ENCODE results near the gene TSKS.

Gene TSKS, protein sequence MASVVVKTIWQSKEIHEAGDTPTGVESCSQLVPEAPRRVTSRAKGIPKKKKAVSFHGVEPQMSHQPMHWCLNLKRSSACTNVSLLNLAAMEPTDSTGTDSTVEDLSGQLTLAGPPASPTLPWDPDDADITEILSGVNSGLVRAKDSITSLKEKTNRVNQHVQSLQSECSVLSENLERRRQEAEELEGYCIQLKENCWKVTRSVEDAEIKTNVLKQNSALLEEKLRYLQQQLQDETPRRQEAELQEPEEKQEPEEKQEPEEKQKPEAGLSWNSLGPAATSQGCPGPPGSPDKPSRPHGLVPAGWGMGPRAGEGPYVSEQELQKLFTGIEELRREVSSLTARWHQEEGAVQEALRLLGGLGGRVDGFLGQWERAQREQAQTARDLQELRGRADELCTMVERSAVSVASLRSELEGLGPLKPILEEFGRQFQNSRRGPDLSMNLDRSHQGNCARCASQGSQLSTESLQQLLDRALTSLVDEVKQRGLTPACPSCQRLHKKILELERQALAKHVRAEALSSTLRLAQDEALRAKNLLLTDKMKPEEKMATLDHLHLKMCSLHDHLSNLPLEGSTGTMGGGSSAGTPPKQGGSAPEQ

DNA sequence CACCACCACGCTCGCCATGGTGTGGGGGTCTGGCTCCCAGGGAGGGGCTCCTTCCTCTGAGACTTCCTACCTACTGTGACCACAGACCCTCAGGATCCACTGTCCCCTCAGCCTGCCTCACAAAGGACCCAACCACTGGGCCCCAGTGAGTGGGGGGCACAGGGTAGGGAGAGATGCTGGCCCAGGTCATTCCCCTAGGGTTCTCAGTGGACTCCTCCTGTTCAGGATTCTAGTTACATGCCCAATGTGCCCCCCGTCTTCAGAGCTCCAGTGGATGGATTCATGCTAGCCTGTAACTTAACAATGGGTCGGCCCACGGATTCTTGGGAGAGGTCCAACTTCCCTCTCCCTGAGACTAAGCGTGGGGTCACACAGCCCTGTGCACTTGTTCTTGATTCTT, at the start of gene TSKS:
TSKS (minus strand) TSS at position 77 of the 400 bp plus-strand sequence; CDS start at position 18, 59 bp downstream.
- no peak within 1 kb of the TSS for H3K4me3 ChIP-seq (ENCODE audit: low read depth, low read length)
- H3K27me3 ChIP-seq (ENCODE audit: insufficient read depth, low read length) = no peaks in the 10 kb centered on the region
- H3K79me2 ChIP-seq (ENCODE audit: control insufficient read depth, insufficient read depth, low read length, unreplicated experiment) = peaks cover 13% of the 10 kb centered on the region
- no peak within 1 kb of the TSS for H2AFZ ChIP-seq (ENCODE audit: low read length, unreplicated experiment)
- no peak within 1 kb of the TSS for H3K27ac ChIP-seq (ENCODE audit: low read depth, low read length)
- H3K36me3 ChIP-seq (ENCODE audit: insufficient read depth, low read length) = no peaks in the 10 kb centered on the region
- peaks cover 8% of the 10 kb centered on the region for H3K4me1 ChIP-seq (ENCODE audit: control insufficient read depth, insufficient read depth, low read length, unreplicated experiment)

DNA sequence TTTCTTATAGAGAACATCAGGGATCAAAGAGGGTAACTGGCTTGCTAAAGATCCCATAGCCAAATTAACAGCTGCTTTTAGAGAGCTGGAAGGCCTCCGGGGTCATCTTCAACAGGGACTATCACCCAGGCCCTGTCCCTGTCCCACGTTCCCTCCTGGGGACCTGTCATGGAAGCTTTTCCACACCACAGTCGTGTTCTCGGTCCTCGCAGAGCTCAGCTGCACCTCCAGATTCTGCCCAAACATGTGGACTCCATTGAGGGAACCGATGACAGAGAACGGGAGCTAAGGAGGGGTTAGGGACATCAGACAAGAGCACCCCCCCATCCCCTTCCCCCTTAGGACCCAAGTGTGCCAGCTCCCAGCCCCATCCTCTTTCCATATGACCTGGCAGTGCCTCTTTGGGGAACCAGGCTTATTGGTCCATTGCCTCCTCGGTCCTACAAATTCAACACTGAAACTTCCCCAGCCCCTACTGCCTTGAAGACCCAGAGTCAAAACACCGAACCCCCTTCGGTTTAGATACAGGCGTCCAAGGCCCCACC, 49.4 kb upstream of the TSKS start:
- peak overlapping the region; percentile 96 for H3K27ac ChIP-seq (ENCODE audit: low read depth, low read length)
- H3K79me2 ChIP-seq (ENCODE audit: control insufficient read depth, insufficient read depth, low read length, unreplicated experiment) = no peaks in the 10 kb centered on the region
- H3K4me1 ChIP-seq (ENCODE audit: control insufficient read depth, insufficient read depth, low read length, unreplicated experiment) = peaks cover 11% of the 10 kb centered on the region
- peak overlapping the region; percentile 91 for H3K4me3 ChIP-seq (ENCODE audit: low read depth, low read length)
- 0 out of 2 replicates have a peak, but pooled peaks cover 4% of the 10 kb centered on the region for H3K36me3 ChIP-seq (ENCODE audit: insufficient read depth, low read length)
- no peaks in the 10 kb centered on the region for H3K27me3 ChIP-seq (ENCODE audit: insufficient read depth, low read length)
- no peak overlapping the region for H2AFZ ChIP-seq (ENCODE audit: low read length, unreplicated experiment)

DNA sequence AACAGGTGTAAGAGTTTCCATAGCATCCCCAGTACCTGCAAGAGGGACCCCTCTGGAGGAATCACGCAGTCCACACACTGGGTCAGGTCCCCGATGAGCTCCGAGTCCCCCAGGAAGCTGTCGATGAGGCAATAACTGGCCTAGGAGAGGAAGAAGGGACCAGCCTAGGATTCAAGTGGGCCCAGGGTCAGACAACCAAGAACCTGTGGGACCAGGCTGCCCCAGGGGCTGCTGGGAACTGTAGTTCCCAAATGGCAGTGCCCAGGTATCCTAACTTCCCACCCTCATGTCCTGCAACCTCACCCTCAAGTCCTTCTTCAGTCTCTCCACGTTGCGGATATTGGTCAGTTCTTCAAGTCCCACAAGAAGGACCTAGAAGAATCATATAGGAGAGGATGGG, 48.2 kb upstream of the TSKS start:
- no peak overlapping the region for H2AFZ ChIP-seq (ENCODE audit: low read length, unreplicated experiment)
- H3K27me3 ChIP-seq (ENCODE audit: insufficient read depth, low read length) = no peaks in the 10 kb centered on the region
- H3K27ac ChIP-seq (ENCODE audit: low read depth, low read length) = no peak overlapping the region
- H3K79me2 ChIP-seq (ENCODE audit: control insufficient read depth, insufficient read depth, low read length, unreplicated experiment) = no peaks in the 10 kb centered on the region
- H3K4me1 ChIP-seq (ENCODE audit: control insufficient read depth, insufficient read depth, low read length, unreplicated experiment) = peaks cover 11% of the 10 kb centered on the region
- no peak overlapping the region for H3K4me3 ChIP-seq (ENCODE audit: low read depth, low read length)
- 0 out of 2 replicates have a peak, but pooled peaks cover 4% of the 10 kb centered on the region for H3K36me3 ChIP-seq (ENCODE audit: insufficient read depth, low read length)

DNA sequence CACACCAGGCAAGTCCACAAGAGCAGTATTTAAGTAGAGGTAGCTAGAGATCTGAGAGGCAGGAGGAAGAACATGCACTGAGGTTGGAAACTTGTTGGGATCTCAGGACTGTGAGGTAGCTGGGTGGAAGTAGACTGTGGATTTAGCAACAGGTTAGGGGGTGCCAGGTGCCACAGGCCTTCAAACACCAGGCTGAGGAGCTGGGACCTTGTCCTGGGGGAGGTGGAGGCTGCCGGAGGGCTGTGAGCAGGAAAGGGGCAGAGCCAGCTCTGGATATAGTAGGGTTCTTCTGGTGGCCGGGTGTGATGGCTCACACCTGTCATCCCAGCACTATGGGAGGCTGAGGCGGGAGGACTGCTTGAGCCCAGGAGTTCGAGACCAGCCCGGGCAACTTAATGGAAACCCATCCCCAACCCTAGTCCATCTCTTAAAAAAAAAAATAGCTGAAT, 46.9 kb upstream of the TSKS start:
- H3K4me1 ChIP-seq (ENCODE audit: control insufficient read depth, insufficient read depth, low read length, unreplicated experiment) = peaks cover 11% of the 10 kb centered on the region

DNA sequence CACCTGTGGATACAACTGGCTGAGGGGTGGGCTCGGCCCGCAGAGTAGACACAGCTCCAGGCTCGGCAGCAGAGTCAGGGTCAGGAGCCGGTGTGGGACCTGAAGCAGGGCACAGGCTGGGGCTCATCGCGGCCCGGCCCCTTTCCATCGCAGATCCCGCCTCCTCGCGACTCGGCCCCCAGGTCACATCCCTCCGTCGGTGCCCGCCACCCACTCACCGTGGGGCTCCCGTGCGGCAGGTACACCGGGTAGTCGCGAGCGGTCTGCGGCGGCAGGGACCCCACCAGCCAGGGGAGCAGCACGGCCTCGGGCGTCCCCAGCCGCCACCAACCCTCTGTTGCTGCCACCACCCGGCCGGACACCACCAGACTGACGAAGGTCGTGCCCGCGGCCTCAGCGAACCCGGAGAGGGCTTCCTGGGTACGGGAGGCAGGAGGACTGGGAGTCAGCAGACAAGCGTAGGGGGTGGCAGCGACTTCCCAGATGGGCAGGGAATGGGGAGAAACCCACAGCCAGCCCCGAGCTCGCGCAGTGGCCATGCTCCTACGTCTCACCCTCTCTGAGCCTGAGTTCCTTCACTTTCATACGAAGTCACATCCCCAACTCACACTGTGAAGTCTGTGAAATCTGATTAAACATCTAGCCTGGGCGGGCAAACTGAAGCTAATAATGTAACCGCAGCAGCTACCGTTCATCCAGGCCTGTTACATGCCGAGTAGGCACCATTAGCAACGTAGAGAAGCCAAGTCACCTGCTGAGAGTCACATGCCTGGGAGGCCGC, 46.2 kb upstream of the TSKS start:
- H3K36me3 ChIP-seq (ENCODE audit: insufficient read depth, low read length) = peaks cover 4% of the 10 kb centered on the region; the same call in 1 of the 2 replicates
- H3K4me3 ChIP-seq (ENCODE audit: low read depth, low read length) = peak overlapping the region; percentile 74
- peaks cover 9% of the 10 kb centered on the region for H3K4me1 ChIP-seq (ENCODE audit: control insufficient read depth, insufficient read depth, low read length, unreplicated experiment)
- H3K27ac ChIP-seq (ENCODE audit: low read depth, low read length) = no peak overlapping the region
- H3K27me3 ChIP-seq (ENCODE audit: insufficient read depth, low read length) = no peaks in the 10 kb centered on the region
- no peaks in the 10 kb centered on the region for H3K79me2 ChIP-seq (ENCODE audit: control insufficient read depth, insufficient read depth, low read length, unreplicated experiment)
- peak overlapping the region; percentile 45 for H2AFZ ChIP-seq (ENCODE audit: low read length, unreplicated experiment)

More for the DNA sequence above, 46.9 kb upstream of the TSKS start:
- H3K79me2 ChIP-seq (ENCODE audit: control insufficient read depth, insufficient read depth, low read length, unreplicated experiment) = no peaks in the 10 kb centered on the region
- no peaks in the 10 kb centered on the region for H3K27me3 ChIP-seq (ENCODE audit: insufficient read depth, low read length)
- H2AFZ ChIP-seq (ENCODE audit: low read length, unreplicated experiment) = no peak overlapping the region
- H3K36me3 ChIP-seq (ENCODE audit: insufficient read depth, low read length) = peaks cover 4% of the 10 kb centered on the region; the same call in 1 of the 2 replicates
- peak overlapping the region; percentile 74; the same call in 1 of the 2 replicates for H3K4me3 ChIP-seq (ENCODE audit: low read depth, low read length)
- H3K27ac ChIP-seq (ENCODE audit: low read depth, low read length) = no peak overlapping the region

DNA sequence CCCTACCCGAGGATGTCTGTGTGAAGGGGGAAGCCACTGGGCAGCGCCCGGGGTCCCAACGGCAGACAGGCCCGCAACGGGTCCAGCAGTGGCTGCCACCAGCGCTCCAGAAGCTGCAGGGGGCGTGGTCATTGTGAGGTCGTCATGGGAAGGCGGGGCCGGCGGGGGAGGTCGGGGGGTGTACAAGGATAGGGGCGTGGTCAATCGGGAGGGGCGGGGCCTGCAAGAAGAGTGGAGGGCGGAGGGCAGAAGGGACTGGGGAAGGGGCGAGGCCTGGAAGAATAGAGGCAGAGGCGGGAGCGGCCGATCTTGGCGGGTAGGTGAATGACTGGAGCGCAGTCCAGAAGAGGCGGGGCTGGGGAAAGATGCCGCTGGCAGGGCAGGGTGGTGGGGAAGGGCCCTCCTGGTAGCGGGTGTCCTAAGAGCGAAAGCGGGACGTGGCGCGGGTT, 45.6 kb upstream of the TSKS start:
- H3K27me3 ChIP-seq (ENCODE audit: insufficient read depth, low read length) = no peaks in the 10 kb centered on the region
- no peaks in the 10 kb centered on the region for H3K79me2 ChIP-seq (ENCODE audit: control insufficient read depth, insufficient read depth, low read length, unreplicated experiment)
- peaks cover 4% of the 10 kb centered on the region; the same call in 1 of the 2 replicates for H3K36me3 ChIP-seq (ENCODE audit: insufficient read depth, low read length)
- peak overlapping the region; percentile 74 for H3K4me3 ChIP-seq (ENCODE audit: low read depth, low read length)
- H2AFZ ChIP-seq (ENCODE audit: low read length, unreplicated experiment) = peak overlapping the region; percentile 45
- H3K27ac ChIP-seq (ENCODE audit: low read depth, low read length) = no peak overlapping the region
- peaks cover 4% of the 10 kb centered on the region for H3K4me1 ChIP-seq (ENCODE audit: control insufficient read depth, insufficient read depth, low read length, unreplicated experiment)

DNA sequence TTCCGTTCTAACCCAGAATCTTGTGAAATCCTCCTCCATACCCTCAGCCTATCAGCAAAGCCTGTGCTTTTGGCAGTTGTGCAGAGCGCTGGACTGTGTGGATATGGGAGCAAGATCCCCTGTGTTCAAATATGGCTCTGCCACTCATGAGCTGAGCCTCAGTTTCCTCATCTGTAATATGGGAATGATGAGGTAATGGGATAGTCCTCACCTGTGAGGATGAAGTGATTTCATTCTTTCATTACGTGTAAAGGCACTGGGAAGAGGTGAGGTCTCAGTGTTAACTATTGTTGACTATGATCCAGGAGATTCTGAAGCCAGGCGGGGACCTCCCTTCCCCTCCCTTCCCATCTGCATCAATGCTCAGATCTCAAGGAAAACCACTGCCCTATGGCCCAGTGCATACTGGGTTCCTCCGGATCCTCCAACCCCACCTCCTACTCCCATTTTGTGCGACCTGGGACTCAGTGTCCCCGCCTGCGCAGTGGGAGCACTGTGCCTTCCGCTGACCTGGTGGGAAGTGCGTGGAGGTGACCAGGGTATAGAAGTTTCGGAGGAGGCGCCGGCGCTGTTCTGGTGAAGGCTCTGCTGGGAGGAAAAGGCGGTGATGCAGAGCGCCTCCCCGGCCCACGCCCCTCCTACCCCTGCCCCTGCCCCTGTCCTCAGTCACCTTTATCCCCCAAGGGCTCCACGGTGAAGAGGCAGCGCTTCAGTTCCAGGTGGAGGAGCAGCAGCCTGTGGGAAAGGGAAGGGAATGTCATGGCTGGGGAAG, 45.0 kb upstream of the TSKS start:
- H2AFZ ChIP-seq (ENCODE audit: low read length, unreplicated experiment) = no peak overlapping the region
- peaks cover 4% of the 10 kb centered on the region; the same call in 1 of the 2 replicates for H3K36me3 ChIP-seq (ENCODE audit: insufficient read depth, low read length)
- H3K79me2 ChIP-seq (ENCODE audit: control insufficient read depth, insufficient read depth, low read length, unreplicated experiment) = no peaks in the 10 kb centered on the region
- peaks cover 4% of the 10 kb centered on the region for H3K4me1 ChIP-seq (ENCODE audit: control insufficient read depth, insufficient read depth, low read length, unreplicated experiment)
- H3K27me3 ChIP-seq (ENCODE audit: insufficient read depth, low read length) = no peaks in the 10 kb centered on the region
- 0 out of 2 replicates have a peak overlapping the region, but pooled peaks have one; percentile 74 for H3K4me3 ChIP-seq (ENCODE audit: low read depth, low read length)
- no peak overlapping the region for H3K27ac ChIP-seq (ENCODE audit: low read depth, low read length)

DNA sequence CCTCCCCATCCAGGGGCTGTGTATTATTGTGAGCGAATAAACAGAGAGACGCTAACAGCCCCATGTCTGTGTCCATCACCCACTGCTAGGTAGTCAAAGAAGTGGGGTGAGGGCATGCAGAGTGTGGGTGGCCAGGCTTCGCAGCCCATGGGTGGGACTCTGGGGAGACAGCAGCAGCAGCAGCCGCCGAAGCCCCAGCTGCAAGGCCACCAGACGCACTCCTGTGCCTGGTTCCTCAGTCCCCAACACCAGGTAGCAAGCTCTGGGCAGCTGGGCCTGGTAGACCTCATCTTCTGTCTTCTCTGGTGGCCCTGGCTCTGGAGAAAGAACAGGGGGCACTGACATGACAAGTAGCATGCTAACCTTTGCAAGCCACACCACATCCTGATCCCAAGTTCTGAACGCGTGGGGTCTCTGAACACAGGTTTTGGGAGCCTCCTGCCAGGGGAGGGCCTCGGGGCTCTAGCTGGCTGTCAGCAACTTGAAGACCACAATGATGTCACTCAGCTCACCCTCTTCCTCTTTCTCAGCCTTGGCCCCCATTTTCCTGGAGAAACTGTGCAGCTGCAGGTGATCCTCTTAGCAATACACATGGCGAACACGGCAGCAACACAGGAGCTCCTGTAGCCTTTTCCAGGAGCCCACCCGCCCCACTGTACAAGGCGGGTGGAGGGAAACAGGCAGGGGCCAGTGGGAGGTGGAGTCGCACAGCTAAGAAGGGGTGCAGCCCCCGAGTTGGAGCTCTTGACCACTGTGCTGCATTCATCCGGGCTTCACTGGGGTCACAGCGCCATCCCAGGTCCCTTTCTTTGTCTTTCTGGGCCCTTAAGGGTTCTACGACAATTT, 44.2 kb upstream of the TSKS start:
- Histone ChIP-seq H3K4me3 (ENCODE audit: low read depth, low read length) (no peak overlapping the region), H3K36me3 (ENCODE audit: insufficient read depth, low read length) (peaks cover 4% of the 10 kb centered on the region; the same call in 1 of the 2 replicates), H3K27me3 (ENCODE audit: insufficient read depth, low read length) (no peaks in the 10 kb centered on the region), H3K27ac (ENCODE audit: low read depth, low read length) (no peak overlapping the region), H3K79me2 (ENCODE audit: control insufficient read depth, insufficient read depth, low read length, unreplicated experiment) (no peaks in the 10 kb centered on the region), H3K4me1 (ENCODE audit: control insufficient read depth, insufficient read depth, low read length, unreplicated experiment) (peaks cover 2% of the 10 kb centered on the region), H2AFZ (ENCODE audit: low read length, unreplicated experiment) (no peak overlapping the region)

DNA sequence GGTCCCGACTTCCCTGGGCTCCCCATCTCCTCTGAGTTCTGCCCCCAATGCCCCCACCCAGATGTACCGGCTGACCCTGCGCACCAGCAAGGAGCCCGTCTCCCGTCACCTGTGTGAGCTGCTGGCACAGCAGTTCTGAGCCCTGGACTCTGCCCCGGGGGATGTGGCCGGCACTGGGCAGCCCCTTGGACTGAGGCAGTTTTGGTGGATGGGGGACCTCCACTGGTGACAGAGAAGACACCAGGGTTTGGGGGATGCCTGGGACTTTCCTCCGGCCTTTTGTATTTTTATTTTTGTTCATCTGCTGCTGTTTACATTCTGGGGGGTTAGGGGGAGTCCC, 43.5 kb upstream of the TSKS start:
- H3K36me3 ChIP-seq (ENCODE audit: insufficient read depth, low read length) = peaks cover 4% of the 10 kb centered on the region; the same call in 1 of the 2 replicates
- H3K4me3 ChIP-seq (ENCODE audit: low read depth, low read length) = no peak overlapping the region
- H3K79me2 ChIP-seq (ENCODE audit: control insufficient read depth, insufficient read depth, low read length, unreplicated experiment) = no peaks in the 10 kb centered on the region
- H3K27me3 ChIP-seq (ENCODE audit: insufficient read depth, low read length) = no peaks in the 10 kb centered on the region
- no peak overlapping the region for H2AFZ ChIP-seq (ENCODE audit: low read length, unreplicated experiment)
- H3K4me1 ChIP-seq (ENCODE audit: control insufficient read depth, insufficient read depth, low read length, unreplicated experiment) = no peaks in the 10 kb centered on the region
- no peak overlapping the region for H3K27ac ChIP-seq (ENCODE audit: low read depth, low read length)

Data from ACC112 (cell line).